ENCODE measurements around the gene PSAPL1.

Gene PSAPL1

GRCh38 chr4:7398788-7399439 is 35.8 kb downstream of the PSAPL1 start:
- no peaks in the 10 kb centered on the region for H3K36me3 ChIP-seq (ENCODE audit: control insufficient read depth in 1 of 2, insufficient read depth in 2 of 2, low read length in 2 of 2)
- no peak overlapping the region for H2BK5ac ChIP-seq (ENCODE audit: low read depth, low read length, poor library complexity)
- H3K79me2 ChIP-seq (ENCODE audit: control insufficient read depth, insufficient read depth, low read length, poor library complexity): no peaks in the 10 kb centered on the region
- H2BK12ac ChIP-seq (ENCODE audit: low read length): no peak overlapping the region
- no peaks in the 10 kb centered on the region for H3K79me1 ChIP-seq (ENCODE audit: low read length)
- no peak overlapping the region for H3K27ac ChIP-seq (ENCODE audit: low read depth, low read length)
- DNase-seq: no peak
- no peak overlapping the region for H3K9ac ChIP-seq (ENCODE audit: low read length)
- H4K8ac ChIP-seq (ENCODE audit: low read depth, low read length): no peak overlapping the region
- H3K4me1 ChIP-seq (ENCODE audit: control insufficient read depth in 1 of 2, insufficient read depth in 2 of 2, low read length in 2 of 2): no peaks in the 10 kb centered on the region
- no peak overlapping the region for H4K91ac ChIP-seq (ENCODE audit: low read depth, low read length)
- no peak overlapping the region for H3K4ac ChIP-seq (ENCODE audit: low read depth, low read length)
- H2AK5ac ChIP-seq (ENCODE audit: low read length): no peak overlapping the region
- no peak overlapping the region for H3K4me2 ChIP-seq (ENCODE audit: low read length)
- H2BK120ac ChIP-seq (ENCODE audit: insufficient read depth, low read length, poor library complexity): no peak overlapping the region
- H3K18ac ChIP-seq (ENCODE audit: low read length): no peak overlapping the region
- WGBS (ENCODE audit: extremely low coverage, insufficient coverage, insufficient read length): no CpG with 5 or more reads among the region's 8 CpGs
- no peak overlapping the region for H3K23ac ChIP-seq (ENCODE audit: low read length)
- no peaks in the 10 kb centered on the region for H3K27me3 ChIP-seq (ENCODE audit: insufficient read depth, low read length)
- H4K12ac ChIP-seq (ENCODE audit: low read depth, low read length): no peak overlapping the region
- H2AFZ ChIP-seq (ENCODE audit: insufficient read depth, low read length, poor library complexity): no peak overlapping the region
- no peak overlapping the region for H3K4me3 ChIP-seq (ENCODE audit: low read depth, low read length)
- peaks cover 7% of the 10 kb centered on the region for H3K9me3 ChIP-seq (ENCODE audit: insufficient read depth, low read depth, low read length)
- H3K14ac ChIP-seq (ENCODE audit: low read length): no peak overlapping the region

GRCh38 chr4:7398104-7398423 is 36.7 kb downstream of the PSAPL1 start:
- Histone ChIP-seq H3K27ac (ENCODE audit: low read depth, low read length) (no peak overlapping the region), H3K36me3 (ENCODE audit: control insufficient read depth in 1 of 2, insufficient read depth in 2 of 2, low read length in 2 of 2) (no peaks in the 10 kb centered on the region), H2AFZ (ENCODE audit: insufficient read depth, low read length, poor library complexity) (no peak overlapping the region), H3K14ac (ENCODE audit: low read length) (no peak overlapping the region), H3K4me2 (ENCODE audit: low read length) (no peak overlapping the region), H4K91ac (ENCODE audit: low read depth, low read length) (no peak overlapping the region), H3K9me3 (ENCODE audit: insufficient read depth, low read depth, low read length) (peaks cover 7% of the 10 kb centered on the region), H3K4ac (ENCODE audit: low read depth, low read length) (no peak overlapping the region), H4K12ac (ENCODE audit: low read depth, low read length) (no peak overlapping the region), H3K79me1 (ENCODE audit: low read length) (no peaks in the 10 kb centered on the region), H3K9ac (ENCODE audit: low read length) (no peak overlapping the region), H3K18ac (ENCODE audit: low read length) (no peak overlapping the region), H2BK12ac (ENCODE audit: low read length) (no peak overlapping the region), H4K8ac (ENCODE audit: low read depth, low read length) (no peak overlapping the region), H2AK5ac (ENCODE audit: low read length) (no peak overlapping the region), H2BK5ac (ENCODE audit: low read depth, low read length, poor library complexity) (no peak overlapping the region), H3K4me3 (ENCODE audit: low read depth, low read length) (no peak overlapping the region), H3K27me3 (ENCODE audit: insufficient read depth, low read length) (no peaks in the 10 kb centered on the region), H3K4me1 (ENCODE audit: control insufficient read depth in 1 of 2, insufficient read depth in 2 of 2, low read length in 2 of 2) (no peaks in the 10 kb centered on the region), H2BK120ac (ENCODE audit: insufficient read depth, low read length, poor library complexity) (no peak overlapping the region), H3K23ac (ENCODE audit: low read length) (no peak overlapping the region), H3K79me2 (ENCODE audit: control insufficient read depth, insufficient read depth, low read length, poor library complexity) (no peaks in the 10 kb centered on the region)
- no peak for DNase-seq
- no CpG with 5 or more reads among the region's 6 CpGs for WGBS (ENCODE audit: extremely low coverage, insufficient coverage, insufficient read length)

GRCh38 chr4:7397206-7398103 is 37.3 kb downstream of the PSAPL1 start:
- Histone ChIP-seq H4K91ac (ENCODE audit: low read depth, low read length) (no peak overlapping the region), H2AFZ (ENCODE audit: insufficient read depth, low read length, poor library complexity) (no peak overlapping the region), H3K36me3 (ENCODE audit: control insufficient read depth in 1 of 2, insufficient read depth in 2 of 2, low read length in 2 of 2) (no peaks in the 10 kb centered on the region), H3K18ac (ENCODE audit: low read length) (no peak overlapping the region), H3K27me3 (ENCODE audit: insufficient read depth, low read length) (no peaks in the 10 kb centered on the region), H3K9ac (ENCODE audit: low read length) (no peak overlapping the region), H4K8ac (ENCODE audit: low read depth, low read length) (no peak overlapping the region), H2BK120ac (ENCODE audit: insufficient read depth, low read length, poor library complexity) (no peak overlapping the region), H3K79me2 (ENCODE audit: control insufficient read depth, insufficient read depth, low read length, poor library complexity) (no peaks in the 10 kb centered on the region), H3K14ac (ENCODE audit: low read length) (no peak overlapping the region), H3K4me1 (ENCODE audit: control insufficient read depth in 1 of 2, insufficient read depth in 2 of 2, low read length in 2 of 2) (no peaks in the 10 kb centered on the region), H3K4me3 (ENCODE audit: low read depth, low read length) (no peak overlapping the region), H2BK12ac (ENCODE audit: low read length) (no peak overlapping the region), H3K9me3 (ENCODE audit: insufficient read depth, low read depth, low read length) (peaks cover 7% of the 10 kb centered on the region), H2AK5ac (ENCODE audit: low read length) (no peak overlapping the region), H3K27ac (ENCODE audit: low read depth, low read length) (no peak overlapping the region), H3K79me1 (ENCODE audit: low read length) (no peaks in the 10 kb centered on the region), H3K4me2 (ENCODE audit: low read length) (no peak overlapping the region), H3K23ac (ENCODE audit: low read length) (no peak overlapping the region), H2BK5ac (ENCODE audit: low read depth, low read length, poor library complexity) (no peak overlapping the region), H3K4ac (ENCODE audit: low read depth, low read length) (no peak overlapping the region), H4K12ac (ENCODE audit: low read depth, low read length) (no peak overlapping the region)
- no CpG with 5 or more reads among the region's 24 CpGs for WGBS (ENCODE audit: extremely low coverage, insufficient coverage, insufficient read length)
- DNase-seq: no peak

- DNase-seq: no peak
Measured at GRCh38 chr4:7396186-7396910, 38.4 kb downstream of the PSAPL1 start.

More at GRCh38 chr4:7396186-7396910, 38.4 kb downstream of the PSAPL1 start:
- no peak overlapping the region for H3K14ac ChIP-seq (ENCODE audit: low read length)
- no peak overlapping the region for H2AFZ ChIP-seq (ENCODE audit: insufficient read depth, low read length, poor library complexity)
- no peak overlapping the region for H2BK120ac ChIP-seq (ENCODE audit: insufficient read depth, low read length, poor library complexity)
- H4K91ac ChIP-seq (ENCODE audit: low read depth, low read length): no peak overlapping the region
- no peak overlapping the region for H3K4me3 ChIP-seq (ENCODE audit: low read depth, low read length)
- WGBS (ENCODE audit: extremely low coverage, insufficient coverage, insufficient read length): no CpG with 5 or more reads among the region's 14 CpGs
- H2BK12ac ChIP-seq (ENCODE audit: low read length): no peak overlapping the region
- H3K4me1 ChIP-seq (ENCODE audit: control insufficient read depth in 1 of 2, insufficient read depth in 2 of 2, low read length in 2 of 2): no peaks in the 10 kb centered on the region
- H3K9ac ChIP-seq (ENCODE audit: low read length): no peak overlapping the region
- H2AK5ac ChIP-seq (ENCODE audit: low read length): no peak overlapping the region
- H3K18ac ChIP-seq (ENCODE audit: low read length): no peak overlapping the region
- no peak overlapping the region for H2BK5ac ChIP-seq (ENCODE audit: low read depth, low read length, poor library complexity)
- H3K79me2 ChIP-seq (ENCODE audit: control insufficient read depth, insufficient read depth, low read length, poor library complexity): no peaks in the 10 kb centered on the region
- H3K79me1 ChIP-seq (ENCODE audit: low read length): no peaks in the 10 kb centered on the region
- H4K12ac ChIP-seq (ENCODE audit: low read depth, low read length): no peak overlapping the region
- no peaks in the 10 kb centered on the region for H3K36me3 ChIP-seq (ENCODE audit: control insufficient read depth in 1 of 2, insufficient read depth in 2 of 2, low read length in 2 of 2)
- H3K9me3 ChIP-seq (ENCODE audit: insufficient read depth, low read depth, low read length): peaks cover 5% of the 10 kb centered on the region
- no peak overlapping the region for H4K8ac ChIP-seq (ENCODE audit: low read depth, low read length)
- H3K4ac ChIP-seq (ENCODE audit: low read depth, low read length): no peak overlapping the region
- no peak overlapping the region for H3K27ac ChIP-seq (ENCODE audit: low read depth, low read length)
- no peaks in the 10 kb centered on the region for H3K27me3 ChIP-seq (ENCODE audit: insufficient read depth, low read length)
- no peak overlapping the region for H3K4me2 ChIP-seq (ENCODE audit: low read length)
- no peak overlapping the region for H3K23ac ChIP-seq (ENCODE audit: low read length)
